IgD-negative memory B cell (primary cell): Measurements from ENCODE around the gene G6PC3. TPM values are rescaled to one million over a fixed set of nuclear protein-coding genes. Genes with fewer than 3 reads are reported as not detected.

Source experiments
- H3K27ac Mint-ChIP-seq, 3 donors: one replicate each; pipeline ENCODE4 v1.8.0; 2020 to 2022; ENCODE audit warnings: mild to moderate bottlenecking in 3 of 3, mixed read lengths in 3 of 3, moderate library complexity in 1 of 3
- H3K27me3 Mint-ChIP-seq: one replicate; pipeline ENCODE4 v1.8.0; 2021; ENCODE audit warnings: mixed read lengths
- H3K36me3 Mint-ChIP-seq: one replicate; pipeline ENCODE4 v1.8.0; 2020; ENCODE audit warnings: mild to moderate bottlenecking, mixed read lengths
- H3K4me1 Mint-ChIP-seq, 3 donors: one replicate each; pipeline ENCODE4 v1.8.0; 2020 to 2022; ENCODE audit warnings: mixed read lengths in 3 of 3, mild to moderate bottlenecking in 1 of 3
- H3K4me3 Mint-ChIP-seq, 4 donors: one replicate each; pipeline ENCODE4 v1.8.0; 2020 to 2022; ENCODE audit warnings: mild to moderate bottlenecking in 4 of 4, mixed read lengths in 4 of 4, moderate library complexity in 3 of 4
- H3K9me3 Mint-ChIP-seq, 3 donors: one replicate each; pipeline ENCODE4 v1.8.0; 2020 to 2021; ENCODE audit warnings: mixed read lengths in 3 of 3, mild to moderate bottlenecking in 1 of 3
- polyA plus RNA-seq: library from polyadenylated mRNA; unstranded; fragments of 300-500 nt; fragmentation: Illumina TruSeq; gene quantifications from one replicate; pipeline ENCODE4 v1.2.3, GENCODE V29; 2021

The G6PC3 gene
- polyA plus RNA-seq, 1 donor from 2014 or later = 22.5 TPM

DNA sequence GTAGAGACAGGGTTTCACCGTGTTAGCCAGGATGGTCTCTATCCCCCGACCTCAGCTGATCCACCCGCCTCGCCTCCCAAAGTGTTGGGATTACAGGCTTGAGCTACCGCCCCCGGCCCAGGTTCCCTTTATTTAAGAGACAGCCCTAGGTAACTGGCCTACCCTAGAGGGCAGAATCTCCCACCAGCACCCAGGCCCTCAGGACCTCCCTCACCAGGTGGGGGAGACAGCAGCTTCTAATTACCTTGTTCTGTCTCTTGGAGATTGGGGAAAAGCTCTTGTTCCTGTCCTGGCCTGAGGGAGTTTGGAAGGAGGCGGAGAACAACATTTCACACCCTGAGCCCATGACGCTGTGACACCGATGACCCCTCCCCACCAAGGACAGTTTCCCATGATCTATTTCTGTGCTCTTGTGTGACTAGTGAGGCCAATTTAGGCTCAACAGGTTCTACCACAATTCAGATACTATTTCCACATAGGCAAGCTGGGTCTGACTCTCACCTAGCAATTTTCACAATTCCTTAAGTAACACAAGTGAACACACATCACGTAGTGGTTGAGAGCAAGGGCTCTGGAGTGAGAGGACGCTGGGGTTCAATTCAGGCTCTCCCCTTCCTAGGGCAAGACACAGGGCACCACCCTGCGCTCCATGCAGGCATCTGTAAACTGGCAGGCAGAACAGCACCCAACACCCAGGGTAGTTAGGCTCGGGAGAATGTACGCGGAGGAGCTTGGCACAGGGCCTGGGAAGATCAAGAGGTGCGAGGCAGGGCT is 32.5 kb downstream of the G6PC3 start:
- Mint-ChIP-seq H3K27me3 (no peaks in the 10 kb centered on the region), H3K27ac (peak overlapping the region in 2 of 3 donors; percentile 40 to 85), H3K4me3 (peak overlapping the region in 1 of 4 donors; percentile 30)

GRCh38 chr17:44105483-44105882 is 34.9 kb downstream of the G6PC3 start:
- H3K4me3 Mint-ChIP-seq = no peak overlapping the region
- H3K27ac Mint-ChIP-seq = no peak overlapping the region
- H3K9me3 Mint-ChIP-seq = no peaks in the 10 kb centered on the region
- H3K36me3 Mint-ChIP-seq = peaks cover 2% of the 10 kb centered on the region
- H3K27me3 Mint-ChIP-seq = no peaks in the 10 kb centered on the region
- H3K4me1 Mint-ChIP-seq = peaks cover 0 to 6% (median 1%) of the 10 kb centered on the region in 3 donors

More for the DNA sequence above, 32.5 kb downstream of the G6PC3 start:
- Mint-ChIP-seq H3K9me3 (no peaks in the 10 kb centered on the region), H3K36me3 (peaks cover 2% of the 10 kb centered on the region), H3K4me1 (peaks cover 3 to 8% (median 5%) of the 10 kb centered on the region in 3 donors)

- Mint-ChIP-seq H3K4me3 (peak overlapping the region in 1 of 4 donors; percentile 17), H3K9me3 (no peaks in the 10 kb centered on the region), H3K27ac (no peak overlapping the region), H3K36me3 (peaks cover 2% of the 10 kb centered on the region), H3K4me1 (peaks cover 0 to 6% (median 1%) of the 10 kb centered on the region in 3 donors), H3K27me3 (no peaks in the 10 kb centered on the region)
Measured at GRCh38 chr17:44105941-44106340, 35.4 kb downstream of the G6PC3 start.

GRCh38 chr17:44106801-44107200 is 36.3 kb downstream of the G6PC3 start:
- no peak overlapping the region for H3K27ac Mint-ChIP-seq
- H3K4me1 Mint-ChIP-seq = peaks cover 2 to 11% (median 3%) of the 10 kb centered on the region in 3 donors
- no peaks in the 10 kb centered on the region for H3K27me3 Mint-ChIP-seq
- peaks cover 2% of the 10 kb centered on the region for H3K36me3 Mint-ChIP-seq
- H3K9me3 Mint-ChIP-seq = no peaks in the 10 kb centered on the region
- no peak overlapping the region for H3K4me3 Mint-ChIP-seq

GRCh38 chr17:44108440-44109311 is 38.1 kb downstream of the G6PC3 start:
- no peaks in the 10 kb centered on the region for H3K36me3 Mint-ChIP-seq
- no peaks in the 10 kb centered on the region for H3K27me3 Mint-ChIP-seq
- H3K4me3 Mint-ChIP-seq = peak overlapping the region in 1 of 4 donors; percentile 27
- H3K4me1 Mint-ChIP-seq = peaks cover 5 to 16% (median 12%) of the 10 kb centered on the region in 3 donors
- no peaks in the 10 kb centered on the region for H3K9me3 Mint-ChIP-seq
- no peak overlapping the region for H3K27ac Mint-ChIP-seq

- Mint-ChIP-seq H3K9me3 (no peaks in the 10 kb centered on the region), H3K4me1 (peaks cover 5 to 19% (median 16%) of the 10 kb centered on the region in 3 donors), H3K27ac (peak overlapping the region in 1 of 3 donors; percentile 13), H3K4me3 (no peak overlapping the region), H3K36me3 (no peaks in the 10 kb centered on the region), H3K27me3 (no peaks in the 10 kb centered on the region)
Measured at GRCh38 chr17:44109312-44109630, 38.7 kb downstream of the G6PC3 start.

DNA sequence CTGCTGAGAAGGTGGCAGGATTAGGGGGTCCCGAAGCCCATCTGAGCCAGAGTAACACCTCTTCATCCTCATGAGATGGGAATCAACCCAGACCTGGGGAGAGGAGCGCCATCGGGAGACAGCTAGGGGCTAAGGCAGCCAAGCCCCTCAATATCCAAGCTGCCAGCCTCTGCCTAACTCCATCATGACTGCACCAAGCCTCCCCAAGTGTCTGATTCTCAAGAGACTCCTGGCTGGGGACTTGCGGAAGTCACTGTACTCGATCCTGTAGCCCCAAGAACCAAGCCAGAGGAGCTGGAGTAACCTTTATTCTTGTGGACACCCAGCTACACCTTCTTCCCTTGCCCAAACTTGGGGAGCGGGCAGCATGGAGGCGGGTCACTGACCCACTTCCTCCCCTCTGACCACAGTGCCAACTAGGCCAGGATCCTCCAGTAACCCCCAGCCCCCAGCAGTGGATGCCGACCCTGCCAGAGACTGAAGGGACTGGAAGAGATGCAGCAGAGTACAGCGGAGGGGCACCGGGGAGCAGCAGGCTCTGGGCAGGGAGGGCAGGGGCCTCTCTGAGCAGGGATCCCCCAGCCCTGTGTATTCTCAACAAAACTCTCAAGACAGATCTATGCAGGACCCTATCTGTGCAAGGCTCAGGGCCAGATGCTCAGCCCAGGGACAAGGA is 39.6 kb downstream of the G6PC3 start:
- no peaks in the 10 kb centered on the region for H3K27me3 Mint-ChIP-seq
- H3K4me1 Mint-ChIP-seq = peaks cover 5 to 19% (median 19%) of the 10 kb centered on the region in 3 donors
- no peaks in the 10 kb centered on the region for H3K9me3 Mint-ChIP-seq
- H3K27ac Mint-ChIP-seq = no peak overlapping the region
- peak overlapping the region in 2 of 4 donors; percentile 33 to 84 for H3K4me3 Mint-ChIP-seq
- no peaks in the 10 kb centered on the region for H3K36me3 Mint-ChIP-seq

GRCh38 chr17:44110823-44111633 is 40.5 kb downstream of the G6PC3 start:
- Mint-ChIP-seq H3K4me1 (peaks cover 9 to 23% (median 19%) of the 10 kb centered on the region in 3 donors), H3K27ac (peak overlapping the region in 1 of 3 donors; percentile 0), H3K36me3 (no peaks in the 10 kb centered on the region), H3K9me3 (no peaks in the 10 kb centered on the region), H3K4me3 (peak overlapping the region in 3 of 4 donors; percentile 62 to 84 (median 75)), H3K27me3 (no peaks in the 10 kb centered on the region)

DNA sequence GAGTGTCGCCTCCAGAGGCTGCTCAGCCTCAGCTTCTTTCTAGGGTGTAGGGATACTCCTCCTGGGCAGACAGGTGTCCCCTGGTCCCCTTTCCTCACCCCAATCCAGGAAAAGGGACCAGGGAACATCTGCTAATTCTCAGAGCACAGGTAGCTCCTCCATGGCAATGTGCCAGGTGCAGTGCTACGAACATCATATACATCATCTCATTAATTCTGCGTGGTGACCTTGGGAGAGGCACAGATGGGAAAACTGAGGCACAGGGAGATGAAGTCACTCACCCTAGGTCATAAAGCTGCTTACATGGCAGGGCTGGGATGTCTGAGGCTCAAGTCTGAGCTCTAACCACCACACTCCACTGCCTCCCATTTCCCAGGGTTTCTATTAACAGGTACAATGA is 41.2 kb downstream of the G6PC3 start:
- peak overlapping the region in 2 of 4 donors; percentile 84 to 85 for H3K4me3 Mint-ChIP-seq
- peaks cover 9 to 25% (median 23%) of the 10 kb centered on the region in 3 donors for H3K4me1 Mint-ChIP-seq
- peak overlapping the region in 1 of 3 donors; percentile 0 for H3K27ac Mint-ChIP-seq
- H3K9me3 Mint-ChIP-seq = no peaks in the 10 kb centered on the region
- no peaks in the 10 kb centered on the region for H3K36me3 Mint-ChIP-seq
- H3K27me3 Mint-ChIP-seq = no peaks in the 10 kb centered on the region

DNA sequence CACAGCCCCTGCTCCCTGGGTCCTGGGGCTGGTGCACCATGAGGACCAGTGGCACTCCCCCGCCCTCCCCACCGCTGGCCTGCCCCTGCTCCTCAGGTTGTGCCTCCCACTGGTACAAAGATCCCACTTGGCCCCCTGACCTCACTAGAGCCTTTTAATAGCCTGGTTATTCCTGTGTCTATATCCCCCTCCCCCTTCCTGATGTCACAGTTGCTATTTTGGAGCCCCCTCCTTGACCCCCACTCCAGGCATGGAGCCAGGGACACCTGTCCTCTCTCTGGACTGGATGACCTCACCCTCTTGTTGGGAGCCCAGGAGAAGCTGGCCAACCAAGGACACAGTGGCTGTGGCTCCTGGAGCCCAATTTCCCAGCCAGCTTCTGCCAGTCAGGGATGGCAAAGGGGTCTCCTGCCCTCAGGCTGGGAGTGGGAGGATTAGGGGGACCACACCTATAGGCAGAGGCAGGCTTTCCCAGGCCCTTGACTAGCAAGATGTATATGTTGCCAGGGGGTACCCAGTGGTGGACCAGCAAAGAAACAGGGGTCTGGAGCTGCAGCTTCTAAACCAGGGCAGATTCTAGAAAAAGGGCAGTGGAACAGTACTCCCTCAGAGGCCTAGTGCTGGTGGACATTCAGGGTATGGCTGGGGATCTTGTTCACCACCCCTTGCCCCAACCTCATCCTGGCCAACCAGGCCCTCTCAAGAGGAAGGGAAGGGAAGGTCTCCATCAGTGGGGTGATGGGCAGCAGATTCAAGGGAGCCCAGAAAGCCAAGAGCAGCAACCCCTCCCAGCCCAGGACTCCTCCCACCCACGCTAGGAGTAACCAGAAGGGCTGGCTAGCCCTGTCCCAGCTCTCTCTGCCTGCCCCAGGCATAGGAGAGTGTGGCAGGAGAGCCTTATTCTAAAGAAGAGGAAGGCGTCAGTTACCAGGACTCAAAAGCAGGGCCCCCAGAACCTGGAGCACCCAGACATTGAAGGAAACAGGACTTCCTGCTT is 42.0 kb downstream of the G6PC3 start:
- no peaks in the 10 kb centered on the region for H3K36me3 Mint-ChIP-seq
- H3K4me1 Mint-ChIP-seq = peaks cover 9 to 26% (median 24%) of the 10 kb centered on the region in 3 donors
- peak overlapping the region in 1 of 4 donors; percentile 84 for H3K4me3 Mint-ChIP-seq
- no peaks in the 10 kb centered on the region for H3K9me3 Mint-ChIP-seq
- peak overlapping the region in 1 of 3 donors; percentile 27 for H3K27ac Mint-ChIP-seq
- no peaks in the 10 kb centered on the region for H3K27me3 Mint-ChIP-seq

DNA sequence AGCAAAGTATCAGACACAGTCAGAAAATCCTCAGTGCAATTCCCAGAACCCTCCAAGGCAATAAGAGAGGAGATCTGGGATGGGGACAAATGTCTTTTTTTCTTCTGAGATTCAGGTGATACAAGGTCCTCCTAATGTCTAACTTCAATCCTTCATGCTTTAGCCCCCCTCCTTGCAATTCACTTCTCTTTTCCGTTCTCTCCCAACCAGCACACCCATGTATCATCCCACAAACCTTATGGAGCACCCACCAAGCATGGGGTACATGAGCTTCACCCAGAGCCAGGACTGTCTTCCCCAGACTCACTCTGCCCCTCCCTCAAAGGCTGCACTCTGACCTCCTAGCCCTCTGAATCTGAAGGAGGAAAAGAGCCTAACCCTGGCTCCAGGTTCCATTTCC is 42.8 kb downstream of the G6PC3 start:
- H3K27me3 Mint-ChIP-seq = no peaks in the 10 kb centered on the region
- peaks cover 9 to 29% (median 26%) of the 10 kb centered on the region in 3 donors for H3K4me1 Mint-ChIP-seq
- peak overlapping the region in 2 of 4 donors; percentile 45 to 70 for H3K4me3 Mint-ChIP-seq
- no peaks in the 10 kb centered on the region for H3K9me3 Mint-ChIP-seq
- peak overlapping the region in 1 of 3 donors; percentile 47 for H3K27ac Mint-ChIP-seq
- H3K36me3 Mint-ChIP-seq = no peaks in the 10 kb centered on the region

DNA sequence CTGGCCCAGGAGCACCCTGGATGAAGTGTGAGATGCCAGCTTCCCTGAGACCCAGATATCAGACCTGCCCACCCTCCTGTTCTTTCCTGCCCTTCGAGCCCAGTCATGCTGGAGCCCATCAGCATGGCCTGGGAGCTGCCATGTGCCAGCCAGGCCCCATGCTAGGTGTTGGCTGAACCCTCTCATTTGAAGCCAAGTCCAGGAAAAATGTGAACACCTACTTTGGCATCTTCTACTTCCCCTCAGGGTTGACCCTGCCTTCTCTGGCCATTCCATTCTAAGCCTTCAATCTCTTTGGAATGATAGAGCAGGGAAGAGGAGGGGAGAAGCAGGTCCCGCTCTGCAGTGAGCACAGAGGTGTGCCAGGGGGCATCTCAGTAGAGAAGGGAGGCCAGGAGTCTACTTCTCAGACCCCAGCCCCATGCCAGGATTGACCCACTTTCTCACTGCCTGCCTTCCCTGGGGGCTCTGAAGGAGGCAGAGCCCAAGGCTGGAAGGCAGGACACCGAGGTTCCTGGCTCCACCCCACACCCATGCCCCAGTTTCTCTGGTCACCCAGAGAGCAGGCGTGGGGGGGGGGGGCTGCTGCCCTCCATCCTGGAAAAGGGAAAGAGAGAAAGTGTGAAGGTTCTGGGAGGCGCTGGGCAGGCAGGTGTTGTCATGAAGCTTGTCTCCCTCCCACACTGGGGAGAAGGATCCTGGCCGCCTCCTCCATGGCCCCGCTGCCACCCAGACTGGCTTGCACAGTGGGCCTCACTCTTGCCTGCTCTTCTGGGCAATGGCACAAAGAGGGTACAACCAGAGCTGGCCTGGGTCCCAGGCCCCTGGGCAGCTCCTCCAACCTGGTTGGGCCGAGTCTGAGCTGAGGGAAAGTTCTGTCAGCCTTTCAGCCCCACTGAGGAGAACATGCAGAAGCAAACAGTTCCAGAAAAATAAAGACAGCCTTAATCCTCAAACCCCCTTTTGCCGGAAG is 43.6 kb downstream of the G6PC3 start:
- peaks cover 9 to 34% (median 31%) of the 10 kb centered on the region in 3 donors for H3K4me1 Mint-ChIP-seq
- no peaks in the 10 kb centered on the region for H3K36me3 Mint-ChIP-seq
- no peaks in the 10 kb centered on the region for H3K9me3 Mint-ChIP-seq
- peak overlapping the region in 1 of 3 donors; percentile 47 for H3K27ac Mint-ChIP-seq
- H3K4me3 Mint-ChIP-seq = no peak overlapping the region
- no peaks in the 10 kb centered on the region for H3K27me3 Mint-ChIP-seq
